HTERT RPE-1 (cell line): ENCODE data around the gene SGTB.

Experiments used
- in situ Hi-C: fragments of 300-500 bp; cut with MboI; formaldehyde crosslinking; loops from 4 replicates; pipeline ENCODE4 v1.14.3; 2020; ENCODE audit warnings: low sequenced_read_pairs

Gene SGTB, protein sequence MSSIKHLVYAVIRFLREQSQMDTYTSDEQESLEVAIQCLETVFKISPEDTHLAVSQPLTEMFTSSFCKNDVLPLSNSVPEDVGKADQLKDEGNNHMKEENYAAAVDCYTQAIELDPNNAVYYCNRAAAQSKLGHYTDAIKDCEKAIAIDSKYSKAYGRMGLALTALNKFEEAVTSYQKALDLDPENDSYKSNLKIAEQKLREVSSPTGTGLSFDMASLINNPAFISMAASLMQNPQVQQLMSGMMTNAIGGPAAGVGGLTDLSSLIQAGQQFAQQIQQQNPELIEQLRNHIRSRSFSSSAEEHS

GRCh38 chr5:65721720-65722574 is at the start of gene SGTB, which contains the start of gene NLN:
SGTB (minus strand) TSS chr5:65722109; CDS start chr5:65720807, 1,302 bp downstream.
NLN (plus strand) TSS chr5:65722205; CDS start chr5:65722374, 169 bp downstream.
- in situ Hi-C loops: no loop called here

- in situ Hi-C loops: no loop called here
Measured at GRCh38 chr5:65771266-65771665, 49.4 kb upstream of the SGTB start.

DNA sequence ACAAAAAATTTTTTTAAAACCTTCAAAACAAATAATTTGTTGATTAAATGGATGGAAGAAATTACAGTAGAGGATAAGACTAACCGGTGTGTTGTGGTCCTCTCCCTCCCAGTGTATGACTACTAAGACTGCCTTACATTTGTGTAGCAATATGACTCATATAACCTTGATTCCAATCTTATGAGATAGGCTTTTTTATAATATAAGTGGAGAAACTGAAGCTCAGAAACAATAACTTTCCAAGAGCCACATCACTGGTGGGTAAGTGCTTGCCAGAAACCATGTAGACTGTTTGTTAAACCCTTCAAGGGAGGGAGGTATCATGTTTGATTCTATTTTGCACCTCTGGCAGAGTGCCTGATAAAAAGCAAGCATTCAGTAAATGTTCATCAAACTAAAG is 47.6 kb upstream of the SGTB start:
- in situ Hi-C loops: no loop called here

DNA sequence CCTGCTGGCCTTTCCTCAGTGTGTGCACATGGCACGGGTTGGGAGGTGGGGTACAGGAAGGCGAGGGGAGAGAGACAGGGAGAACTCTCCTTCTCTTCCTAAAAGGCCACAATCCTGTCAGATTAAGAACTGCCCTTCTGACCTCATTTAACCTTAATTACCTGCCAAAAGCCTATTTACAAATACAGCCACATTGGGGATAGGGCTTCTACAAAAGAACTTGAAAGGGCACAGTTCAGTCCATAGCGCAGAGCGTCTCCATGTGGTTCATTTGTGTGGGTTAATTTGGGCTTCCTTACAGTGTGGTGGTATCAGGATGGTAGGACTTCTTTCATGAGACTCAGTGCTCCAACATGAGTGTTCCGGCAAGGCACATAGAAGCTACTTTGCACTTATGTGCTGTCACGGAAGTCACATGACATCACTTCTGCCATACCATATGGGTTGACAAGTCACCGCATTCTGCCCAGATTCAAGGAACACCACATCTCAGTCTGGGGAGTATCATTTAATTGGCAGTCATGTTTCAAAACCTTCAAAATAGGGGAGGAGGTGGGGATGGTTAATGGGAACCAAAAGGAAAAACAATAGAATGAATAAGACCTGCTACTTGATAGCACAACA is 46.9 kb upstream of the SGTB start:
- in situ Hi-C loops: no loop called here

DNA sequence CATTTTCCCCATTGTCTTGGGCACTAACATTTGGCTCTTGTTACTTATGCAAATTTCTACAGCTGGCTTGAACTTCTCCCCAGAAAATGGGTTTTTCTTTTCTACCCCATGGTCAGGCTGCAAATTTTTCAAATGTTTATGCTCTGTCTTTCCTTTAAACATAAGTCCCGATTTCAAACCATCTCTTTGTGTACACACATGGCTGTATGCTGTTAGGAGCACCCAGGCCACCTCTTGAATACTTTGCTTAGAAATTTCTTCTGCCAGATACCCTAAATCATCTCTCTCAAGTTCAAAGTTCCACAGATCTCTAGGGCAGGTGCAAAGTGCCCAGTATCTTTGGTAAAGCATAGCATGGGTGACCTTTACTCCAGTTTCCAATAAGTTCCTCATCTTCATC is 45.7 kb upstream of the SGTB start:
- in situ Hi-C loops: no loop called here

DNA sequence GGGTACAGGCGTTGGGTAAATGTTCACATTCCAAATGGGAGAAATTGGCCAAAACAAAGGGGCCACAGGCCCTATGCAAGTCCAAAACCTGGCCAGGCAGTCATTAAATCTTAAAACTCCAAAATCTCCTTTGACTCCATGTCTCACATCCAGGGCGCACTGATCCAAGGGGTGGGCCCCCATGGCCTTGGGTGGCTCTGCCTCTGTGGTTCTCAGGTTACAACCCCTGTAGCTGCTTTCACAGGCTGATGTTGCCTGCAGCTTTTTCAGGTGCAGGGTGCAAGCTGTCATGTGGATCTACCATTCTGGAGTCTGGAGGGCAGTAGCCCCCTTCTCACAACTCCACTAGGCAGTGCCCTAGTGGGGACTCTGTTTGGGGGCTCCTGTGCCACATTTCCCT is 44.9 kb upstream of the SGTB start:
- in situ Hi-C loops: no loop called here

DNA sequence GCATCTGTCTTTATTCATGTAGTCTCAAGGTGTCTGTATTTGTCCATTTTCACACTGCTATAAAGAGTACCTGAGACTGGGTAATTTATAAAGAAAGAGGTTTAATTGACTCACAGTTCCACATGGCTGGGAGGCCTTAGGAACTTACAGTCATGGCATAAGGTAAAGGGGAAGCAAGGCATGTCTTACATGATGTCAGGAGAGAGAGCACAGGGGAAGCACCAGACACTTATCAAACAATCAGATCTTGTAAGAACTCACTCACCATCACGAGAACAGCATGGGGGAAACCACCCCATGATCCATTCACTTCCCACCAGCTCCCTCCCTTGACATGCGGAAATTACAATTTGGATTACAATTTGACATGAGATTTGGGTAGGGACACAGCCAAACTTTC is 44.3 kb upstream of the SGTB start:
- in situ Hi-C loops: no loop called here

- in situ Hi-C loops: no loop called here
Measured at GRCh38 chr5:65765582-65765981, 43.7 kb upstream of the SGTB start.

GRCh38 chr5:65762234-65762633 is 40.3 kb upstream of the SGTB start:
- in situ Hi-C loops: no loop called here

DNA sequence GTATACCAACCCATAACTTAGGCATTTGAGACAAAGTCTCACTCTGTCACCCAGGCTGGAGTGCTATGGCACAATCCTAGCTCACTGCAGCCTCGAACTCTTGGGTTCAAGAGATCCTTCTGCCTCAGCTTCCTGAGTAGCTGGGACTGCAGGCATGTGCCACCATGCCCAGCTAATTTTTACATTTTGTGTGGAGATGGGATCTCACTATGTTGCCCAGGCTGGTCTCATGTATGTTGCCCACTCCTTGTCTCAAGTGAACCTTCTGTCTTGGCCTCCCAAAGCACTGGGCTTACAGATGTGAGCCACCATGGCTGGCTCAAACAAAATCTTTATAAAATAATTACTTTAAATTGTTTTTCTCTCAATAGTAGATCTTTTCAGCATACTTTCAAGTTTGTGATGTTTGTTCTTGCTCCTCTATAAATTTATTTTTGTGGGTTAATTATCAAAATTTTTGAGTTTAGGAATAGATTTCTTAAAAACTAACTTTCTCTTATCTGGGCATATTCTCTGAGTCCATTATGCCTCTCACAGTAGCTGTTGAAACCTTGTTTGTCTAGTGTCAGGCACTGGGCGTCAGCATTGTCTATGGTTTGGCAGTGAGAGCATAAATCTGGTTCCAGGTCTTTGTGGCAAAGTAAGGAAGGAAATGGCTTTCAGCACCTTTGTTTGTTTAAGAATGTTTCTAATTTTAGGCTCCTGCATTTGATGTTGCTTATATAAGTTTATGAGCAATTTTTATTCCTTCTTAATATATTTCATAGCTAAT is 38.8 kb upstream of the SGTB start:
- in situ Hi-C loops: no loop called here

GRCh38 chr5:65758546-65759144 is 36.7 kb upstream of the SGTB start:
- in situ Hi-C loops: no loop called here

DNA sequence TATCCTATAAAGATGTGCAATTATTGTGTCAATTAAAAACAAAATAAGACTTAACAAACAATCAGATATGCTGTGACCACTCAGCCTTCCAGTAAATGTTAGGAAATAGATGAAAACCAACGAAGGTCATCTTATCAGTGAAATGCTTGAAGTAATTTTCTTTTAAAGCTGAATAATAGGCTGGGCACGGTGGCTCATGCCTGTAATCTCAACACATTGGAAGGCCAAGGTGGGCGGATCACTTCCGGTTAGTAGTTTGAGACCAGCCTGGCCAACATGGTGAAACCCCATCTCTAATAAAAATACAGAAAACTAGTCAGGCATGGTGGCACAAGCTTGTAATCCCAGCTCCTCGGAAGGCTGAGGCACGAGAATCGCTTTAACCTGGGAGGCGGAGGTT is 31.3 kb upstream of the SGTB start:
- in situ Hi-C loops: no loop called here

GRCh38 chr5:65750938-65751337 is 29.0 kb upstream of the SGTB start:
- in situ Hi-C loops: no loop called here

- in situ Hi-C loops: no loop called here
Measured at GRCh38 chr5:65749956-65750355, 28.0 kb upstream of the SGTB start.

DNA sequence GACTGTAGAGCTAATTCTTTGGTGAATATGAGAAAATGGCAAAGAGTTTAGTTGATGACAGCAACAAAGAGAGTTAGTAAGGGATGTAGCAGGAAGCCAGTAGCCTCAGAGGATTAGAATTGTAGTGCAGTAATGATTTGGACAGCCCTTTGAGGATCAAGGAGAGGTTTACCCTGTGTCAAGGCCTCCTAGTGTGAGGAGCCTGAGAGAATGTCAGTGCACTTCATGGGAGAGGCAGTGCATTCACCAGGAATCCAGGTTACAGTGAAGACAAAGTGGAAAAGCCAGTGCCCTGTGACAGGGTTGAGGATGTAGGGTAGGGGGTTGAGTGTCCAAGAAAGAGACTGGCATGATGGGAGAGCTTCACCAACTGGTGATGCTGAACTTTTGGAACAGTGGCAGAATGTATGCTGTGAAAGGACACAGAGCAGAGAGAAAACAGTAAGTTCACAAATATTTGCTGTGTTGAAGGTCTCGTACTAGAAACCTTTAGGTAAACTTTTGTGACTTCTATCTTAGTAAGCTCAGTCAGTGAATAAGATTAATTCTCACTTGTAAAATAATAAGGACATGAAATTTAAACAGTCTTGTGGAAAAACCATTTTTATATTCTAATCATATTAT is 27.4 kb upstream of the SGTB start:
- in situ Hi-C loops: no loop called here

DNA sequence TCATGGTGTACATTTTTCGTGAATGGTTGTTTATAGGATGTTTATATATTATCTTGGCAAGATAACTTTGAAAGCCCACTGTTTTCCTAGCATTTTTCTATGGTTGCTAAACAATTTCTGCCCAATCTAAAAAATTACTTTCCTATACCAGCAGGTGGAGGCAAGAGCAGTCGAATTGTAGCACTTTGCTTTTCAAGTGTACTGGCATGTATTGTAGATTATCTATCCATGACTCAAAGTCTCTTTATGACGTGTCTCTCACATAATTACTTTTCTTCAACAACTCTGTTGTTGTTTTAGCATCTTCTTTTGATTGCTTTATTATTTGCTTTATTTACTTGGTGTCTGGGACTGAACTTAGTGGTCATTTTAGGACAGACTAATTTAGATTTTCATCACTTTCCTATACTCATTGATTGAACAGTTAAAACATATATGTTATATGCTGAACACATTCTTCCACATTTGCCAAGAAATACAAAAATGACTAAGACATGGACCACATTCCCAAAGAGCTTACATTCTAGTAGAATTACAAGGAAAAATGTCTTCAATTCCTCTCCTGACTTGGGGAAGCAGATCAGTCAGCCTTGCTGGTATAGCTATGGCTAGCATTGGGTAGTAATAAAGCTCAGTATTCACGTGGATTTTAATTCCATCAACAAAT is 20.8 kb upstream of the SGTB start:
- in situ Hi-C loops: no loop called here

DNA sequence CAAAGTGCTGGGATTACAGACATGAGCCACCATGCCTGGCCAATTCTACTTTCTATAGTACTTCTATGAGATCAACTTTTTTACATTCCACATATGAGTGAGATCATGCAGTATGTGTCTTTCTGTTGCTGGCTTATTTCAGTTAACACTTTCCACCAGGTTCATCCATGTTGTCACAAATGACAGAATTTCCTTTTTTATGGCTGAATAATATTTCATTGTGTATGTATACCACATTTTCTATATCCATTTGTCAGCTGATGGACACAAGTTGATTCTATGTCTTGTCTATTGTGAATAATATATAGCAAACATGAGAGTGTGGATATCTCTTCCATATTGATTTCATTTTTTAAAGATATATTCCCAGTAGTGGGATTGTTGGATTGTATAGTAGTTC is 17.3 kb upstream of the SGTB start:
- in situ Hi-C loops: no loop called here

DNA sequence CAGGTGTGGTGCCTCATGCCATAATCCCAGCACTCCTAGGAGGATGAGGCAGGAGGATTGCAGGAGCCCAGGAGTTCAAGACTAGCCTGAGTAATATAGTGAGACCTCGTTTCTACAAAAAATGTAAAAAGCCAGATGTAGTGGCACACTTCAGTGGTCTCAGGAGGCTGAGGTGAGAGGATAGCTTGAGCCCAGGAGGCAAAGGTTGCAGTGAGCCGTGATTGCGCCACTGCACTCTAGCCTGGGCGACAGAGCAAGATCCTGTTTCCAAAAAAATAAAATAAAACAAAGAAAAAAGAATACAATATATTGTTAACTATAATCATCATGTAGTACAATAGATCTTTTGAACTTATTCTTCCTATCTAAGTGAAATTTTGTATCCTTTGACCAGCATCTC is 16.4 kb upstream of the SGTB start:
- in situ Hi-C loops: no loop called here

DNA sequence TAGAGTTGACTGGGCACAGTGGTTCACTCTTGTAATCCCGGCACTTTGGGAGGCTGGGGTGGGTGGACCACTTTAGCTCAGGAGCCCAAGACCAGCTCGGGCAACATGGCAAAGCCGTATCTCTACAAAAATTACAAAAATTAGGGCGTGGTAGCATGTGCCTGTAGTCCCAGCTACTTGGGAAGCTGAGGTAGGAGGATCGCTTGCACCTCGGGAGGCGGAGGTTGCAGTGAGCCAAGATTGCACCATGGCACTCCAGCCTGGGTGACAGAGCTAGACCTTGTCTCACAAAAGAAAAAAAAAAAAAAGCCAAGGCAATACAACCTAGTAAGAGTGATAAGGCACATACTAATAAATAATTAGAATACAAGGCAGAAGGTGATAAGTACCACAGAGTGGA is 15.9 kb upstream of the SGTB start:
- in situ Hi-C loops: no loop called here

DNA sequence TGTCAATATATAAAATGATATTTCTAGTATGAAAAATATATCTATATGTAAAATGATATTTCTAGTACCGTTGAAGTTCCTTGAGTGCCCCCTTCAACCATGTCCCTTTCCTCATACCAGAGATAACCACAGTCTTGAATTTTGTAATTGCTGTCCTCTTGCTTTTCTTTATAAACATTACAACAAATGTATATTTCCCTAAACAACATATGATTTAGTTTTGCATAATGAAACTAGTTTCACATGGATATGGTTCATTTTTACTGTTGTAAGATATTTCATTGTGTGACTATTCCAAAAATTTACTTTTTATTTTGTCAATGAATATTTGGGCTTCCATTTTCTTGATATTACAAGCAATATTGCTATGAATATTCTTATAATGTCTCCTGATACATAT is 14.1 kb upstream of the SGTB start:
- in situ Hi-C loops: no loop called here
